ENCODE data around the gene AP1M1.
A peak's percentile ranks its signal among the peaks of the same experiment; 100 is the strongest.
"Not testable (repeated sequence)": the region's sequence is repeated elsewhere in the genome, so short reads cannot be mapped to it uniquely, and the experiment has no call there.

AP1M1 gene

GRCh38 chr19:16272945-16273344, 75.2 kb downstream of the AP1M1 start:
- H3K36me3 ChIP-seq (ENCODE audit: insufficient read depth, low read length): no peaks in the 10 kb centered on the region
- no peak overlapping the region for H3K9ac ChIP-seq (ENCODE audit: low read length)
- peak overlapping the region; percentile 58 for H3K27ac ChIP-seq (ENCODE audit: low read depth, low read length)
- H3K4me1 ChIP-seq (ENCODE audit: insufficient read depth, low read length): peaks cover 12% of the 10 kb centered on the region
- H3K27me3 ChIP-seq (ENCODE audit: control insufficient read depth in 1 of 2, insufficient read depth in 2 of 2, low read length in 2 of 2): no peaks in the 10 kb centered on the region
- H3K9me3 ChIP-seq (ENCODE audit: low read length): no peaks in the 10 kb centered on the region
- no peak overlapping the region for H3K4me3 ChIP-seq (ENCODE audit: low read depth in 1 of 2, low read length in 2 of 2)

DNA sequence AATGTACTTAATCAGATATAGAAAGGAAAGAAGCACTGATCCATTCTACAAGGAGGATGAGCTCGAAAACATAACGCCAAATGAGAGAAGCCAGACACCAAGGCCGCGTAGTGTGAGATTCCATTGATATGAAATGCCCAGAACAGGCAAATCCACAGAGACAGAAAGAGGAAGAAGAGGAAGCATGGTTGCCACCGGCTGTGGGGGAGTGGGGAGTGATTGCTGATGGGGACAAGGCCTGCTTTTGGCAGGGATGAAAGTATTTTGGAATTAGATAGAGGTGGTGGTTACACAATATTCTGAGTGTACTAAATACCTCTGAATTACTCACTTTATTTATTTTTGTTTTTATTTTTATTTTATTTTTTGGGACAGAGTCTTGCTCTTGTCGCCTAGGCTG, 76.7 kb downstream of the AP1M1 start:
- Histone ChIP-seq H3K4me1 (ENCODE audit: insufficient read depth, low read length) (peaks cover 12% of the 10 kb centered on the region), H3K36me3 (ENCODE audit: insufficient read depth, low read length) (no peaks in the 10 kb centered on the region), H3K27me3 (ENCODE audit: control insufficient read depth in 1 of 2, insufficient read depth in 2 of 2, low read length in 2 of 2) (no peaks in the 10 kb centered on the region), H3K9me3 (ENCODE audit: low read length) (no peaks in the 10 kb centered on the region), H3K4me3 (ENCODE audit: low read depth in 1 of 2, low read length in 2 of 2) (no peak overlapping the region), H3K9ac (ENCODE audit: low read length) (no peak overlapping the region), H3K27ac (ENCODE audit: low read depth, low read length) (no peak overlapping the region)

DNA sequence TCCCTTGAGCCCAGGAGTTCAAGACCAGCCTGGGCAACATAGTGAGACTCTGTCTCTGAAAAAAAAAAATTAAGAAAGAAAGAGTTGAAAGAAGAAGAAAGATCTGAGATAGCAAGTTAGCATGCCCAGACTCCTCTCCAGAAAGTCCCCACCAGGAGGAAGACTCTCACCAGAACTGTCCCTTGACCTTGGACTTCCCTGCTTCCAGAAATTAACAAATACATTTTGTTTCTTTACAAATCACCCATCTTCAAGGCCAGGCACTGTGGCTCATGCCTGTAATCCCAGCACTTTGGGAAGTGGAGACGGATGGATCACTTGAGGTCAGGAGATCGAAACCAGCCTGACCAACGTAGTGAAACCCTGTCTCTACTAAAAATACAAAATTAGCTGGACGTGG, 82.6 kb downstream of the AP1M1 start:
- no peaks in the 10 kb centered on the region for H3K27me3 ChIP-seq (ENCODE audit: control insufficient read depth in 1 of 2, insufficient read depth in 2 of 2, low read length in 2 of 2)
- H3K9me3 ChIP-seq (ENCODE audit: low read length): no peaks in the 10 kb centered on the region
- peaks cover 17% of the 10 kb centered on the region for H3K4me1 ChIP-seq (ENCODE audit: insufficient read depth, low read length)
- H3K27ac ChIP-seq (ENCODE audit: low read depth, low read length): no peak overlapping the region
- H3K4me3 ChIP-seq (ENCODE audit: low read depth in 1 of 2, low read length in 2 of 2): no peak overlapping the region
- H3K9ac ChIP-seq (ENCODE audit: low read length): no peak overlapping the region
- H3K36me3 ChIP-seq (ENCODE audit: insufficient read depth, low read length): no peaks in the 10 kb centered on the region

- H3K36me3 ChIP-seq (ENCODE audit: insufficient read depth, low read length): no peaks in the 10 kb centered on the region
- peaks cover 23% of the 10 kb centered on the region for H3K4me1 ChIP-seq (ENCODE audit: insufficient read depth, low read length)
- no peak overlapping the region for H3K27ac ChIP-seq (ENCODE audit: low read depth, low read length)
Observed at GRCh38 chr19:16281743-16282142, 84.0 kb downstream of the AP1M1 start.

DNA sequence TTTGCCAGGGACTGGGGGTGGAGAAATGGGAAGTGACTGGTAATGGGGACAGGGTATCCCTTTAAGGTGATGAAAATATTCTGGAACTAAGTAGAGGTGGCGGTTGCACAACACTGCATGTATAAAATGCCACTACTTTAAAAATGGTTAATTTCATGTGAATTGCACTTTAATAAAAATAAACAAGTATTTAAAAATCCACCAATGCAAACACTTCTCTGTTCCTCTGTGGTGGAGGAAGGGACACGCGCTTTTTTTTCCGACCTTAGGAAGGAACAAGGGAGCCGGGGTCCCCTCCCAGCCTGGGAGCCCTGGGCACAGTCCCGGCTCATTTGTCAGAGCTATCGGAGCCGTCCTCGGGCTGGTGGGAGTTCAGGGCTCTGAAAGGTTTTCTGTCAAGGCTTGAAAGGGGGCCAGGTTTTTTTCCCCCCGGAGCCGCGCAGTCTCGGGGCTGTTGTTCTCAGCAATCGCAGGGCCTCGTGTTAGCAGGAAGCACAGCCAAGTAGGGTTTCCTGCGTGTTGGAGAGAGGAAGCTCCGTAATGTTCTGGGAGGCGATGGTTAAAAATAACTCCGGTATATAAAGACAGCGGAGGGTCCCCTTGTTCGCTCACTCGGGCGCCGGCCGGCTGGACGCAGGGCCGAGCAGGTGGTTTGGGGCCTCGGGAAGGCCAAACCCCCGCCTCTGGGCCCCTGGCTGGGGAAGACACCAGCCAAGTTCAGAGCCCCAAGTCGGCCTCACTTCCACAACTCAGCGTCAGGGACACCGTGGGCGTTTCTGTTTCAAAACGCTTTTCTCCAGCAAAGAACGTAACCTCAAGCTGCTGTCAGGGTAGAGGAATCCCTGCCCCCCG, 85.7 kb downstream of the AP1M1 start:
- Histone ChIP-seq H3K9me3 (ENCODE audit: low read length) (no peaks in the 10 kb centered on the region), H3K27me3 (ENCODE audit: control insufficient read depth in 1 of 2, insufficient read depth in 2 of 2, low read length in 2 of 2) (no peaks in the 10 kb centered on the region), H3K4me3 (ENCODE audit: low read depth in 1 of 2, low read length in 2 of 2) (peak overlapping the region; percentile 10 to 42), H3K4me1 (ENCODE audit: insufficient read depth, low read length) (peaks cover 26% of the 10 kb centered on the region), H3K36me3 (ENCODE audit: insufficient read depth, low read length) (no peaks in the 10 kb centered on the region), H3K9ac (ENCODE audit: low read length) (peak overlapping the region; percentile 64), H3K27ac (ENCODE audit: low read depth, low read length) (peak overlapping the region; percentile 98)

More at GRCh38 chr19:16281743-16282142, 84.0 kb downstream of the AP1M1 start:
- H3K27me3 ChIP-seq (ENCODE audit: control insufficient read depth in 1 of 2, insufficient read depth in 2 of 2, low read length in 2 of 2): no peaks in the 10 kb centered on the region
- no peak overlapping the region for H3K9ac ChIP-seq (ENCODE audit: low read length)
- no peak overlapping the region for H3K4me3 ChIP-seq (ENCODE audit: low read depth in 1 of 2, low read length in 2 of 2)
- no peaks in the 10 kb centered on the region for H3K9me3 ChIP-seq (ENCODE audit: low read length)

- H3K36me3 ChIP-seq (ENCODE audit: insufficient read depth, low read length): no peaks in the 10 kb centered on the region
- H3K4me3 ChIP-seq (ENCODE audit: low read depth in 1 of 2, low read length in 2 of 2): no peak overlapping the region
- H3K9ac ChIP-seq (ENCODE audit: low read length): peak overlapping the region; percentile 64
- no peaks in the 10 kb centered on the region for H3K9me3 ChIP-seq (ENCODE audit: low read length)
- H3K27ac ChIP-seq (ENCODE audit: low read depth, low read length): peak overlapping the region; percentile 98
- H3K27me3 ChIP-seq (ENCODE audit: control insufficient read depth in 1 of 2, insufficient read depth in 2 of 2, low read length in 2 of 2): no peaks in the 10 kb centered on the region
- peaks cover 26% of the 10 kb centered on the region for H3K4me1 ChIP-seq (ENCODE audit: insufficient read depth, low read length)
Observed at GRCh38 chr19:16284505-16284904, 86.8 kb downstream of the AP1M1 start.

DNA sequence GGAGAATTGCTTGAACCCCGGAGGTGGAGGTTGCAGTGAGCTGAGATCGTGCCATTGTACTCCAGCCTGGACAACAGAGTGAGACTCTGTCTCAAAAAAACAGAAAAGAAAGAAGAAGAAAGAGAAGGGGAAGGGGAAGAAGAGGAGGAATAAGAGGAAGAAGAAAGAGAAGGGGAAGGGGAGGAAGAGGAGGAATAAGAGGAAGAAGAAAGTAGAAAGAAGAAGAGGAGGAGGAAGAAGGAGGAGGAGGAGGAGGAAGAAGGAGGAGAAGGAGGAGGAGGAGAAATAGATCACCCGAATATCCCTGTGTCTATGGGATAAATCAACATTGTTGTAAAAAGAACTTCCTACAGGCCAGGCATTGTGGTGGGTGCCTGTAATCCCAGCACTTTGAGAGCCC, 87.4 kb downstream of the AP1M1 start:
- not testable (repeated sequence) for H3K4me3 ChIP-seq (ENCODE audit: low read depth in 1 of 2, low read length in 2 of 2); H3K36me3 ChIP-seq (ENCODE audit: insufficient read depth, low read length); H3K9ac ChIP-seq (ENCODE audit: low read length); H3K9me3 ChIP-seq (ENCODE audit: low read length); H3K27me3 ChIP-seq (ENCODE audit: control insufficient read depth in 1 of 2, insufficient read depth in 2 of 2, low read length in 2 of 2)
- Histone ChIP-seq H3K27ac (ENCODE audit: low read depth, low read length) (peak overlapping the region; percentile 13), H3K4me1 (ENCODE audit: insufficient read depth, low read length) (peaks cover 26% of the 10 kb centered on the region)

DNA sequence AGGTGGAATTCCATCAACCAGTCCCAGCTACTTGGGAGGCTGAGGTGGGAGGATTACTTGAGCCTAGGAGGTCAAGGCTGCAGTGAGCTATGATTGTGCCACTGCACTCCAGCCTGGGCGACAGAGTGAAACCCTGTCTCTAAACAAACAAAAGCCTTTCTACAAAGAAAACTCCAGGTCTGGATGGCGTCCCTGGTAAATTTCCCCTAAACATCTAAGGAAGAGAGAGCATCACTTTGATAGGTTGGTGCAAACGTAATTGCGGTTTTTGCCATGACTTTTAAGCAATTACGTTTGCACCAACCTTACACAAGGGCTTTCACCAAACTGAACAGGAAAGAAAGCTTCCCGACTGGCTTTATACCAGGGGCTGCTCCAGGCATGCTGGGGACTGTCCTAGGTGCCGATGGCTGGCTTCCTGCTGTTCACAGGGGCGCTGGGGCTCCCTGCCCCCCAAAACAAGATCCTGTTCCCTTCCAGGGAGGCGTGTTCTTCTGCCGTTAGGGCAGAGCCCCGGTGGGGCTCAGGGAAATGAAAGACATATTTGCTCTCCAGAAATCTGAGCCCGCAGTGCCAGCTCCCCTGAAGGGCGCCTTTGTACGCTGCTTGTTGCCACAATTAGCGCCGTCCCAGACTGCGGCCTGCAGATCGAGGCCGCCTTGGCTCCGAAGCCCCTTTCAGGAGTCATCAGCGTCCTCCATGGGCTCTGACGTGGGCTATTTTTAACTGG, 88.2 kb downstream of the AP1M1 start:
- Histone ChIP-seq H3K9me3 (ENCODE audit: low read length) (no peaks in the 10 kb centered on the region), H3K36me3 (ENCODE audit: insufficient read depth, low read length) (no peaks in the 10 kb centered on the region), H3K4me3 (ENCODE audit: low read depth in 1 of 2, low read length in 2 of 2) (no peak overlapping the region), H3K27ac (ENCODE audit: low read depth, low read length) (peak overlapping the region; percentile 52), H3K9ac (ENCODE audit: low read length) (peak overlapping the region; percentile 30), H3K4me1 (ENCODE audit: insufficient read depth, low read length) (peaks cover 26% of the 10 kb centered on the region), H3K27me3 (ENCODE audit: control insufficient read depth in 1 of 2, insufficient read depth in 2 of 2, low read length in 2 of 2) (no peaks in the 10 kb centered on the region)

DNA sequence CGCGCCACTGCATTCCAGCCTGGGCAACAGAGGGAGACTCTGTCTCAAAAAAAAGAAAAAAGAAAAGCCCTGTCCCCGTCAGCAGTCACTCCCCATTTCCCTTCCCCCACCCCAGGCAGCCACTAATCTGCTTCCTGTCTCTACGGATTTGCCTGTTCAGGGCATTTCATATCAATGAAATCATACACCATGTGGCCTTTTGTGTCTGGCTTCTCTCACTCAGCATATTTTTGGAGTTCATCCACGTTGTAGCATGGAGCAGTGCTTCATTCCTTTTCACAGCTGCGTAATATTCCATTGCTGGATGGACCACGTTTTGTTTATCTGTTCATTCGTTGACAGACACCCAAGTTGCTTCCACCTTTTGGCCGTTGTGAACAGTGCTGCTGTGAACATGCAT, 90.8 kb downstream of the AP1M1 start:
- Histone ChIP-seq H3K27ac (ENCODE audit: low read depth, low read length) (no peak overlapping the region), H3K9me3 (ENCODE audit: low read length) (no peaks in the 10 kb centered on the region), H3K36me3 (ENCODE audit: insufficient read depth, low read length) (no peaks in the 10 kb centered on the region), H3K4me3 (ENCODE audit: low read depth in 1 of 2, low read length in 2 of 2) (no peak overlapping the region), H3K9ac (ENCODE audit: low read length) (no peak overlapping the region), H3K4me1 (ENCODE audit: insufficient read depth, low read length) (peaks cover 24% of the 10 kb centered on the region), H3K27me3 (ENCODE audit: control insufficient read depth in 1 of 2, insufficient read depth in 2 of 2, low read length in 2 of 2) (no peaks in the 10 kb centered on the region)

DNA sequence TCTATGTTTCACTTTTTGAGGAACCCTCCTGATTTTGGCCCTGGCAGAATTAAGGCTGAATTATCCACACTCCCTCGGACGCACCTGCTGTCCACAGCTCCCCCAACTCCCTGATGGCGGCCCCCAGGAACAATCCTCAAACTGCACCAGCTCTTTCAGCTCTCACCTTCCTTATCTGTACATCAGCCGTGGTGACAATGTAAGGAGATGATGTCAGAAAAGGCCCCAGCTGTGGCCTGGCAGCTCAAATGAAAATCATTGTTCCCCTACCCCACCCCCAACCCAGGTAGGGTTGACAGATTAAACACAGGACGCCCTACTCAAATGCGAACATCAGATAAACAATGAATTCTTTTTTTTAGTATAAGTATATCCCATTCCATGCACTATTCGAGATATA, 91.9 kb downstream of the AP1M1 start:
- no peak overlapping the region for H3K9ac ChIP-seq (ENCODE audit: low read length)
- H3K4me1 ChIP-seq (ENCODE audit: insufficient read depth, low read length): peaks cover 22% of the 10 kb centered on the region
- H3K9me3 ChIP-seq (ENCODE audit: low read length): no peaks in the 10 kb centered on the region
- no peaks in the 10 kb centered on the region for H3K27me3 ChIP-seq (ENCODE audit: control insufficient read depth in 1 of 2, insufficient read depth in 2 of 2, low read length in 2 of 2)
- no peaks in the 10 kb centered on the region for H3K36me3 ChIP-seq (ENCODE audit: insufficient read depth, low read length)
- no peak overlapping the region for H3K27ac ChIP-seq (ENCODE audit: low read depth, low read length)
- no peak overlapping the region for H3K4me3 ChIP-seq (ENCODE audit: low read depth in 1 of 2, low read length in 2 of 2)

DNA sequence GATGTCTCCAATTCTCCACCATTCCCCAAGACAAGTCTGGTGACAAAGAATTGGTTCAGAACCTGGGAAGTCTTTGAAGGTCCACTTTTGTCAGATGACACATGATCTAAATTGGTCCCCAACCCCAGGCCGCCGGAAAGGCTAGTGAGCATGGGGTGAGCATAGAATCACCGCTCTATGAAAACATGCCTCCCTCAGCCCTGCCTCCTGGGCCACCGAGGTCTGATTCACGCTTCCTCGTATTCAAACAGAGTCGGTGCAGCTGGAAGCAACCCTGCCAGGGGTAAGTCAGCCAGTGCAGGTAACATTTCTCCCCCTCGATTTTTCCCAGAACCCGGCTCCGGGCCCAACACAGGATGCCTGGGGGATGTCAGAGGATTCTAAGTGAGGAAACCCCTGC, 93.0 kb downstream of the AP1M1 start:
- no peaks in the 10 kb centered on the region for H3K9me3 ChIP-seq (ENCODE audit: low read length)

More for the DNA sequence above, 93.0 kb downstream of the AP1M1 start:
- no peaks in the 10 kb centered on the region for H3K36me3 ChIP-seq (ENCODE audit: insufficient read depth, low read length)
- peaks cover 19% of the 10 kb centered on the region for H3K4me1 ChIP-seq (ENCODE audit: insufficient read depth, low read length)
- no peaks in the 10 kb centered on the region for H3K27me3 ChIP-seq (ENCODE audit: control insufficient read depth in 1 of 2, insufficient read depth in 2 of 2, low read length in 2 of 2)
- H3K9ac ChIP-seq (ENCODE audit: low read length): no peak overlapping the region
- H3K27ac ChIP-seq (ENCODE audit: low read depth, low read length): no peak overlapping the region
- no peak overlapping the region for H3K4me3 ChIP-seq (ENCODE audit: low read depth in 1 of 2, low read length in 2 of 2)

Data from muscle layer of colon (tissue), 2 donors.